CD4-positive, alpha-beta T cell treated with Interleukin-1 beta for 1 hour (primary cell): ENCODE measurements around the gene RFXAP.

Experiments used
- DNase-seq, 2 donors: peaks; one replicate each; pipeline ENCODE4 v3.0.0-alpha.2; 2020 to 2022

Gene RFXAP

DNA sequence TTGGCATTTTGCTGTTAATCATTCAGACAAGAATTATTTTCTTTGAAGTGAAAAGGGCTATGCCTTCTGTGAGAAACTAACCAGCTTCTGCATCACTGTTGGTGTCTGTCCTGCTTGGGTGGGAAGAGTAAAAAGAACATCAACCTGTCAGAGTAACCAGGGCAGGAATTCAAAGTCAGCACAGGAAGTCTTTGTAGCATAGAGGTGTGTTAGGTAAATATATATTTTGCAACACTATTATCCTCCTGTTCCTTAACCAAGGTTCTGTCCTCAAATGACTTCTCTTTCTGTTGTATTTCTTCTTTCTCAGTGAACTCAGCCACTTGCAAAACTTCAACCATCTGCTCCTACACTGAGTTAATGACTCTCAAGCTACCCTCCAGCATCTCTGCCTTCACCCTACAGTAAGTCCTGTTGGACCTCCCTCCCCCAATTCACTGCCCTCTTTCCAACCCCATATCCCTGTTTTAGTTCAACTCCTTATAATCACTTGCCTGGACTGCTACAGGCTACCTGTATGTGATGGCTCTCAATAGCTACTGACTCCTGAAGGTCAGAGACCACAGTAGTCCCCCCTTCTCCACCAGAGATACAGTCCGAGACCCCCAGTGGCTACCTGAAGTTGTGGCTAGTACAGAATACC lies 51.1 kb downstream of the RFXAP start:
- no peak for DNase-seq

DNA sequence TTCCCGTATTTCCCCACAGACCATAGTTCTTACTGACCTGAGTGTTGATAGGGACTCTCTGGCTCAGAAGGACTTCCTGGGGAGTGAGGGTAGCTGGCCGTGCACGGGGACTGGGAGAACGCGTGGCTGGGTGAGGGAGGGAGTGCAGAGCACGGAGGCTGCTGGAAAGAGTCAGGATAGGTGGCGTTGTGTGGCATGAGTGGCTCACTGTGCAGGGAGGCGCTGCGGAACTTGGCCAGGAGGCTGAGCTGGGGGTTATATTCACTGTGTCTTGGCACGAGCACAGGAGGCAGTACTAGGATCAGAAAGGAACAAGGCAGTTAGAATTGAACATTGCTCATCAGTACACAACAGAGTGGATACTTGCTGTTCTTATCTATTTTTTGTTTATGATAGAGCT lies 53.6 kb downstream of the RFXAP start:
- DNase-seq, result no peak

- DNase-seq, result no peak
These were observed 56.4 kb downstream of the RFXAP start for GRCh38 chr13:36875431-36875830.

DNA sequence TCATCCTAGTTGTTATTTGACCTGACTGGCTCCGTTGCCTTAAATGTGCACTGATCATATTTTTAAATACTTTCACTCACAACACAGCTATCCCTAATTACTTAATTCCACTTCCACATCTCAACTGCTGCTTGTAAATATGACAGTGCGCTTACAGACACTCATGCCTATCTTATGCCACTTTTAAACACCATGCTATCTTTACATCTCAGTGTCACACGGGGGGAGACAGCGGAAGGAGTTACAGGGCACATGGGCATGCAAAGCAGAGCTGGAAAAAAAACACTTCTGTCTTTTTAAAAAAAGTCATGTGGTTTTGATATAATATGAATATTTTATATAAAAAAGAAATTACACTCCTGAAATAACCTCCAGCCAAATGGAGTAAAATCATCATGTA lies 56.9 kb downstream of the RFXAP start:
- DNase-seq, result no peak
